Cardiac septum (tissue), 1 donor: ENCODE measurements around the gene SGPP2. TPM values are rescaled to one million over a fixed set of nuclear protein-coding genes. Genes with fewer than 3 reads are reported as not detected.

Experiments
- DNase-seq: peaks from one replicate; pipeline ENCODE4 v3.0.0-alpha.2; 2020; ENCODE audit warnings: low spot score
- intact Hi-C: fragments of 100-400 bp; cut with DNase I; formaldehyde crosslinking; loops from one replicate; pipeline ENCODE4 v1.14.0; 2022
- total RNA-seq: library from RNA; stranded (reverse); fragmentation: NEBNext Ultra II Directional; extraction: Animal tissue kit (Norgen Biotek cat#: 25700); gene quantifications from one replicate; pipeline ENCODE4 v1.2.1, GENCODE V29; 2021
- donor health status: DM: no; HTN: no; CAD: no.

Gene SGPP2
- total RNA-seq, 1 donor from 2014 or later, result 1.0 TPM

DNA sequence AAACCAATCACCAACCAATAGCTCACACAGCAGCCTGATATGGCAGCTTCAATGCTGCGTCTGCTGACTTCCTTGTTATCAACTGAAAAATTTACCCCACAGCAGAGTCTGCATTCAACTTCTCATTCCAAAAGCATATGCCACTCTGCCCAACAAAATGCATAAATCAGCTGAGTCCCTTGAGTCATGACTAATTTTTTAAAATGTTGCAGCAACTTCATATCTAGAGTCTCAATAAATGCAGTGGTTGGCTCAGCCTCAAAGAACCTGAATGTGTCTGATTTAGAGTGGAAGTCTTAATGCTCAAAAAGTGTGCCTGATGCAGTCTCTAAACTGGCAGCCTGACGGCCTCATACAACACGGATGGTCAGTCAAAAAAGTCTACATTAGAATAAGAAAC is 185.0 kb downstream of the SGPP2 start:
- intact Hi-C loops, result no loop called here
- DNase-seq, result no peak

Other genes starting within 250 kb of the SGPP2 start
- 0.19 TPM for gene PAX3, start 125.5 kb upstream of the SGPP2 start, total RNA-seq
- gene FARSB, start 231.5 kb downstream of the SGPP2 start, total RNA-seq, result 17.8 TPM
- 0.24 TPM for gene MOGAT1, start 247.1 kb downstream of the SGPP2 start, total RNA-seq